Measurements from ENCODE around the gene MISP. TPM values are rescaled to one million over a fixed set of nuclear protein-coding genes. Genes with fewer than 3 reads are reported as not detected.

The MISP gene
- total RNA-seq, 1 donor from 2014 or later = not detected

DNA sequence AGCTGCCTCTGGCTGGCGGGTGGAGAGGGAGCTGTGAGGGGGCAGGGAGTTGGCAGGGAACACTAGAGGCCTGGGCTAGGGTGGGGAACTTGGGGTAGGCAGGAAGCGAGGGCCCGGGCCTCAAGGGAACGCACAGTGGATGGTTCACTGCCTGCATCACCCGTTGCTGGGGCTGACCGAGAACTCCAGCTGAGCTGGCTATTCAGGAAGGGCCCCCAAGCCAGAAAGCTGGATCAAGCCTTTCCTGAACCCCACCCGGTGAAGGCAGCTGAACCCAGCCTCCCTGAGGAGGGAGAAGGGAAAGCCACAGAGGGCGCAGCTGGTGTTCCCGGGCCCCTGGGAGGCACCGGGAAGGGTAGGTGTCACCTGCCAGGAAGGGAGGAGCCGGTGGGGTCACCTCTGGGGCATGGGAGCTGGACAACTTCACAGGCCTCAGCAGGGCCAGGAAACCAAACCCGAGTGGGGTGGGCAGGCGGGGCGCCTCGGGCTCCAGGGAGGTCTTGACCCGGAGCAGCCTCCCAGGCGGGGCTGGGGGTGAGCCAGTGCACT lies 28.3 kb upstream of the MISP start:
- TF ChIP-seq CTCF (IDR thresholded peaks at IDR 0.05; ENCODE audit: borderline replicate concordance) = no peak
- intact Hi-C loops (cut with micrococcal nuclease) = no loop called here
- Histone ChIP-seq H3K9me3 (replicated peaks) (no peaks in the 10 kb centered on the region), H3K36me3 (peaks cover 4% of the 10 kb centered on the region), H3K4me3 (no peak overlapping the region), H3K27ac (replicated peaks) (peak overlapping the region; percentile 75), H3K4me1 (peaks cover 70% of the 10 kb centered on the region), H3K27me3 (ENCODE audit: low read depth) (peaks cover 34% of the 10 kb centered on the region)
- peak; percentile 65 for DNase-seq

GRCh38 chr19:723247-723646 lies 27.7 kb upstream of the MISP start:
- peaks cover 72% of the 10 kb centered on the region for H3K4me1 ChIP-seq
- TF ChIP-seq CTCF (IDR thresholded peaks at IDR 0.05; ENCODE audit: borderline replicate concordance) = no peak
- intact Hi-C loops (cut with micrococcal nuclease) = no loop called here
- H3K9me3 ChIP-seq (replicated peaks) = no peaks in the 10 kb centered on the region
- DNase-seq = no peak
- H3K27ac ChIP-seq (replicated peaks) = peak overlapping the region; percentile 75
- no peak overlapping the region for H3K4me3 ChIP-seq
- H3K36me3 ChIP-seq = peaks cover 4% of the 10 kb centered on the region
- H3K27me3 ChIP-seq (ENCODE audit: low read depth) = peaks cover 34% of the 10 kb centered on the region

DNA sequence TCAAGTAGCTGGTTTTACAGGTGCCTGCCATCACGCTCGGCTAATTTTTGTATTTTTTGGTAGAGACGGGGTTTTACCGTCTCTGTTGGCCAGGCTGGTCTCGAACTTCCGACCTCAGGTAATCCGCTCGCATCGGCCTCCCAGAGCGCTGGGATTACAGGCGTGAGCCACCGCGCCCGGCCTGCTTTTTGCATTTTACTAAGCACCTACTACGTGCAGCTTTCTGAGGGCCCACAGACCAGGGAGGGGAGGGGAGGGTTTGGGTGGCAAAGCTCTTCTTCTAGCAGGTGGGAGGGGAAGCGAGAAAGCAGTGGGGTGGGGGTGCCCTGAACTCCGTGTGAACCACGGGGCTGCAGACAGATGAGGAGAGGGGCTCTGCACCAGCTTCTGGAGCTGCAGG lies 27.2 kb upstream of the MISP start:
- H3K27ac ChIP-seq (replicated peaks) = peak overlapping the region; percentile 75
- H3K4me1 ChIP-seq = peaks cover 72% of the 10 kb centered on the region
- H3K9me3 ChIP-seq (replicated peaks) = no peaks in the 10 kb centered on the region
- H3K4me3 ChIP-seq = no peak overlapping the region
- intact Hi-C loops (cut with micrococcal nuclease) = no loop called here
- peaks cover 4% of the 10 kb centered on the region for H3K36me3 ChIP-seq
- DNase-seq = no peak
- no peak for TF ChIP-seq CTCF (IDR thresholded peaks at IDR 0.05; ENCODE audit: borderline replicate concordance)
- peaks cover 30% of the 10 kb centered on the region for H3K27me3 ChIP-seq (ENCODE audit: low read depth)

- H3K9me3 ChIP-seq (replicated peaks) = no peaks in the 10 kb centered on the region
- TF ChIP-seq CTCF (IDR thresholded peaks at IDR 0.05; ENCODE audit: borderline replicate concordance) = no peak
- peaks cover 67% of the 10 kb centered on the region for H3K4me1 ChIP-seq
- peaks cover 4% of the 10 kb centered on the region for H3K36me3 ChIP-seq
- peaks cover 14% of the 10 kb centered on the region for H3K27me3 ChIP-seq (ENCODE audit: low read depth)
- intact Hi-C loops (cut with micrococcal nuclease) = no loop called here
- H3K27ac ChIP-seq (replicated peaks) = peak overlapping the region; percentile 4
- no peak overlapping the region for H3K4me3 ChIP-seq
- DNase-seq = no peak
Observed at GRCh38 chr19:725461-726089, 25.3 kb upstream of the MISP start.

DNA sequence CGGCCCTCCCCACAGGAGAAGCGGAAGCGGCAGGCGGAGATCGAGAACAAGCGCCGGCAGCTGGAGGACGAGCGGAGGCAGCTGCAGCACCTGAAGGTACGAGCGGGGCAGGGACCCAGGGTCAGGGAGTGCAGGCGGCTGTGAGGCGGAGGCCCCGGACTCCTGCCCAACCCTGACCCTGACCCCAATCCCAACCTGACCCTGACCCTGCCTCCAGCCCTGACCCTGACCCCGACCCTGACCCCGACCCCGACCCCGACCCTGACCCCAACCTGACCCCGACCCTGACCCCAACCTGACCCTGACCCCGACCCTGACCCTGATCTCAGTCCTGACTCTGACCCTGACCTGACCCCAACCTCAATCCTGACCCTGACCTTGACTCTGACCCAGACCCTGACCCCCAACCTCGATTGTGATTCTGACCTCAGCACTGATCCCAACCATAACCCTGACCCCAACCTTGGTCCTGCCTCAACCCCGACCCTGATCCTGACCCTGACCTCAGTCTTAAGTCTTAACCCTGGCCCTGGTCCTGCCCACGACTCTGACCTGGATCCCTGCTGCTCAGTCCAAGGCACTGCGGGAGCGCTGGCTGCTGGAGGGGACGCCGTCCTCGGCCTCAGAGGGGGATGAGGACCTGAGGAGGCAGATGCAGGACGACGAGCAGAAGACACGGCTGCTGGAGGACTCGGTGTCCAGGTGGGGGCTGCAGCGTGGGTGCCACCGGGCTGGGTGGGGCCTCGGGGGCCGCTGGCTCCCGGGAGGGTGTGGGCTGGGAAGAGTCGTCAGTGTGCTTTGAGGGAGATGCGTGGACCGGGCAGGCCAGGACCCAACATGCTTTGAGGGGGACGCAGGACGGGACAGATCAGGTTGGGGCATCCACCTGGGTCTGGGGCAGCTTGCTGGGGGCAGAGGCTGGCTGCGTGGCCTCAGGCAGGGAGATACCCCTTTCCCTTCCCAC lies 23.6 kb upstream of the MISP start:
- peaks cover 4% of the 10 kb centered on the region for H3K27me3 ChIP-seq (ENCODE audit: low read depth)
- H3K36me3 ChIP-seq = peaks cover 14% of the 10 kb centered on the region
- intact Hi-C loops (cut with micrococcal nuclease) = no loop called here
- DNase-seq = no peak
- peak overlapping the region; percentile 92 for H3K27ac ChIP-seq (replicated peaks)
- no peaks in the 10 kb centered on the region for H3K9me3 ChIP-seq (replicated peaks)
- no peak for TF ChIP-seq CTCF (IDR thresholded peaks at IDR 0.05; ENCODE audit: borderline replicate concordance)
- H3K4me3 ChIP-seq = peak overlapping the region; percentile 3
- H3K4me1 ChIP-seq = peaks cover 52% of the 10 kb centered on the region
